K562 (cell line): ENCODE measurements around the gene FOXP4. TPM values are rescaled to one million over a fixed set of nuclear protein-coding genes. Genes with fewer than 3 reads are reported as not detected.

Experiments used
- E4F1 ChIP-seq: fragments of 250-450 bp; sonication (Bioruptor Pico); IDR thresholded peaks from 2 replicates; pipeline ENCODE4 v1.5.0; 2021; ENCODE audit warnings: mild to moderate bottlenecking, borderline replicate concordance
- ETV1 ChIP-seq: fragments of 450-650 bp; conservative IDR thresholded peaks from 2 replicates; pipeline ENCODE4 v1.6.1; 2016; ENCODE audit warnings: missing genetic modification characterization, control low read depth, low read depth, missing compliant biosample characterization
- FOXJ2 ChIP-seq: fragments of 200-800 bp; sonication (Bioruptor generic); IDR thresholded peaks from 2 replicates; pipeline ENCODE4 v1.6.1; 2016; ENCODE audit warnings: missing genetic modification characterization, missing compliant biosample characterization
- GMEB1 ChIP-seq: fragments of 250-450 bp; sonication (Bioruptor Pico); IDR thresholded peaks from 2 replicates; pipeline ENCODE4 v1.4.0; 2020; ENCODE audit warnings: mild to moderate bottlenecking
- GTF2A2 ChIP-seq: IDR thresholded peaks from 2 replicates; pipeline ENCODE4 v1.6.1; 2016; ENCODE audit warnings: mild to moderate bottlenecking, missing genetic modification characterization, missing compliant biosample characterization
- HDGF ChIP-seq: fragments of 450-650 bp; IDR thresholded peaks from 2 replicates; pipeline ENCODE4 v1.6.1; 2016
- HSF4 ChIP-seq: fragments of 250-450 bp; sonication (Bioruptor Pico); IDR thresholded peaks from 2 replicates; pipeline ENCODE4 v2.1.2; 2022; ENCODE audit warnings: mild to moderate bottlenecking, moderate library complexity, borderline replicate concordance
- IRF2 ChIP-seq: sonication (generic); formaldehyde crosslinking; IDR thresholded peaks from 2 replicates; pipeline ENCODE4 v1.8.1; 2022; ENCODE audit warnings: mild to moderate bottlenecking, missing genetic modification reagents
- POLR2AphosphoS2 ChIP-seq: IDR thresholded peaks from 2 replicates; pipeline ENCODE4 v1.6.1; 2012; ENCODE audit warnings: low read length, improper control_type of control experiment
- PTRF ChIP-seq: fragments of 450-650 bp; IDR thresholded peaks from 2 replicates; pipeline ENCODE4 v1.6.1; 2016; ENCODE audit warnings: mild to moderate bottlenecking, missing genetic modification characterization, missing compliant biosample characterization
- RNF219 ChIP-seq: fragments of 250-450 bp; sonication (Bioruptor Pico); IDR thresholded peaks from 2 replicates; pipeline ENCODE4 v1.5.0; 2022; ENCODE audit warnings: mild to moderate bottlenecking
- SRSF7 ChIP-seq: fragments of 200-400 bp; formaldehyde crosslinking; optimal IDR thresholded peaks from 2 replicates; pipeline ENCODE3; 2017; ENCODE audit warnings: mild to moderate bottlenecking, low read depth, low read length
- SRSF9 ChIP-seq: fragments of 200-400 bp; formaldehyde crosslinking; IDR thresholded peaks from 2 replicates; pipeline ENCODE4 v1.6.1; 2017; ENCODE audit warnings: low read depth, low read length, borderline replicate concordance
- VEZF1 ChIP-seq: fragments of 200-800 bp; sonication (Bioruptor generic); IDR thresholded peaks from 2 replicates; pipeline ENCODE4 v1.6.1; 2017; ENCODE audit warnings: missing genetic modification characterization, missing compliant biosample characterization
- ZBTB1 ChIP-seq: sonication (generic); formaldehyde crosslinking; IDR thresholded peaks from 2 replicates; pipeline ENCODE4 v1.8.1; 2023; ENCODE audit warnings: missing genetic modification reagents, low read depth, mild to moderate bottlenecking, borderline replicate concordance
- ZC3H4 ChIP-seq: sonication (generic); formaldehyde crosslinking; IDR thresholded peaks from 2 replicates; pipeline ENCODE4 v1.9.0; 2021; ENCODE audit warnings: missing genetic modification reagents, borderline replicate concordance
- ZNF143 ChIP-seq: sonication (generic); formaldehyde crosslinking; IDR thresholded peaks from 2 replicates; pipeline ENCODE4 v1.9.0; 2022; ENCODE audit warnings: mild to moderate bottlenecking, missing genetic modification reagents
- polyA plus RNA-seq, 8 experiments: library from polyadenylated mRNA; depleted of rRNA in 4 of 8; stranded (reverse) in 5 of 8; unstranded in 3 of 8; fragments of >200 nt; fragmentation: Nextera tagmentation in 2 of 8; fragmentation: Illumina TruSeq in 1 of 8; extraction: Ambion mirVana in 2 of 8; extraction: Trizol in 1 of 8; gene quantifications; 2 replicates each; pipeline versions ENCODE4 v1.2.1 to v1.2.3, GENCODE V29; 2011 to 2014; ENCODE audit warnings: inconsistent platforms in 1 of 8, missing spikeins in 1 of 8
- total RNA-seq, 7 experiments: library from RNA; depleted of rRNA in 6 of 7; stranded (reverse); fragments of >200 nt in 6 of 7; fragmentation: Illumina TruSeq in 2 of 7; extraction: Trizol in 2 of 7; gene quantifications; 2 replicates each; pipeline versions ENCODE4 v1.2.1 to v1.2.3, GENCODE V29; 2011 to 2021; ENCODE audit warnings: low replicate concordance in 1 of 7

Gene FOXP4
- total and polyA plus RNA-seq, 9 of the 15 experiments (the other 6 are each of a cell fraction or from before 2014, with no cell fraction given) = 0.11 to 29.4 (median 2.3) TPM

- TF ChIP-seq E4F1 (CRISPR knock-in tag) (no peak), ETV1 (tag) (peak; percentile 66), FOXJ2 (tag) (no peak), VEZF1 (CRISPR knock-in tag) (peak; percentile 91), GTF2A2 (no peak), IRF2 (CRISPR knock-in tag) (no peak), PTRF (no peak), ZC3H4 (CRISPR knock-in tag) (no peak), HSF4 (CRISPR knock-in tag) (no peak), RNF219 (no peak), GMEB1 (CRISPR knock-in tag) (no peak), HDGF (peak; percentile 96), SRSF7 (no peak), POLR2AphosphoS2 (no peak), ZNF143 (CRISPR knock-in tag) (no peak), ZBTB1 (no peak), SRSF9 (no peak)
Measured at GRCh38 chr6:41578217-41579087, 32.3 kb downstream of the FOXP4 start (continued).
